ENCODE measurements around the gene TADA3. TPM values are rescaled to one million over a fixed set of nuclear protein-coding genes. Genes with fewer than 3 reads are reported as not detected.

TADA3 gene
- total RNA-seq, 2 donors from 2014 or later: 130 to 131 TPM

DNA sequence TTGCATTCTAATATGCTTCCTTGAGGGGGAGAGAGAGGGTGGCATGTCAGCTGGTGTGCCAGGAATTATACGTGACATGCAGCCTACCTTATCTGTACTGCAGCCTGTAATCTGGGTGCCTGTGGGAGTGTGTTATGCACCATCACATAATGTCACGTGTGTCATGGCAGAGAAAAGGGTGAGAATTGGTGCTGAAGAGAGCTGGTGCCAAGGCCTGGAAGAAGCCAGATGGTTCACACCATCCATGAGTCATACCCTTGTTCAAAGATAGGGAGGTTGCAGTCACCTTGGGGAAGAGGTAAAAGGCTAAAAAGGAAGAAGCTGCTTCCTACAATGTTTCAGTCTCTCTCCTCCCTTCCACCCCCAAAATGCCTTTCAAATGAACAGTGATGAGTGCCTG lies 55.4 kb downstream of the TADA3 start:
- TF ChIP-seq POLR2AphosphoS5 (IDR thresholded peaks at IDR 0.05) (no peak), POLR2A (IDR thresholded peaks at IDR 0.05) (no peak)
- TF ChIP-seq, protein P1, sequence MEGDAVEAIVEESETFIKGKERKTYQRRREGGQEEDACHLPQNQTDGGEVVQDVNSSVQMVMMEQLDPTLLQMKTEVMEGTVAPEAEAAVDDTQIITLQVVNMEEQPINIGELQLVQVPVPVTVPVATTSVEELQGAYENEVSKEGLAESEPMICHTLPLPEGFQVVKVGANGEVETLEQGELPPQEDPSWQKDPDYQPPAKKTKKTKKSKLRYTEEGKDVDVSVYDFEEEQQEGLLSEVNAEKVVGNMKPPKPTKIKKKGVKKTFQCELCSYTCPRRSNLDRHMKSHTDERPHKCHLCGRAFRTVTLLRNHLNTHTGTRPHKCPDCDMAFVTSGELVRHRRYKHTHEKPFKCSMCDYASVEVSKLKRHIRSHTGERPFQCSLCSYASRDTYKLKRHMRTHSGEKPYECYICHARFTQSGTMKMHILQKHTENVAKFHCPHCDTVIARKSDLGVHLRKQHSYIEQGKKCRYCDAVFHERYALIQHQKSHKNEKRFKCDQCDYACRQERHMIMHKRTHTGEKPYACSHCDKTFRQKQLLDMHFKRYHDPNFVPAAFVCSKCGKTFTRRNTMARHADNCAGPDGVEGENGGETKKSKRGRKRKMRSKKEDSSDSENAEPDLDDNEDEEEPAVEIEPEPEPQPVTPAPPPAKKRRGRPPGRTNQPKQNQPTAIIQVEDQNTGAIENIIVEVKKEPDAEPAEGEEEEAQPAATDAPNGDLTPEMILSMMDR (IDR thresholded peaks at IDR 0.05): no peak
- Histone ChIP-seq H3K4me1 (replicated peaks) (peaks cover 14% of the 10 kb centered on the region), H3K27me3 (replicated peaks; ENCODE audit: insufficient read depth) (no peaks in the 10 kb centered on the region), H3K36me3 (peaks cover 10 to 27% of the 10 kb centered on the region in 2 donors), H3K4me3 (no peak overlapping the region), H3K27ac (no peak overlapping the region), H3K9me3 (no peaks in the 10 kb centered on the region)
- intact Hi-C loops (cut with DNase I): loop anchor here (10.0 kb wide), 1 partner anchor 178 kb away; the partner anchor contains the start of gene IL17RC
- no peak for DNase-seq (ENCODE audit: low spot score)
- WGBS: 72% methylated on average over 2 of the region's 2 CpGs

DNA sequence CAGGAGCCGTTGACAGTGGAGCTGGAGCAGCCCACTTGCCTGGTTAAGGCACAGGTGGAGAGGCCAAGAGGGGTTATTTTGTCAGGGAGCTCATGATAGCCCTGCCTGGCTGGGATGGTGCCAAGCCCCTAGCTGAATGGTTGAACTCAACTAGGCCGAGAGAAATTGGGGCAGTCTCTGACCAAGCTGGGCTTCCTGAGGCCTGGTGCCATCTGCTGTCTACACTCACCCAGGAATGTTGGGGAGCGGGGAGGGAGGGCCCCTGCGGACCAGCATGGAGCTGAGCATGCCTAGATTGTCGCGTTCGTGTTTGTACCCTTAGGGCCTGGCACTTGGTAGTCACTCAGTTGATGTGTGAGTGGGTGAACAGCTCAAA lies 59.5 kb downstream of the TADA3 start:
- TF ChIP-seq, protein P1 (IDR thresholded peaks at IDR 0.05): no peak
- TF ChIP-seq POLR2A (IDR thresholded peaks at IDR 0.05) (no peak), POLR2AphosphoS5 (IDR thresholded peaks at IDR 0.05) (no peak)
- Histone ChIP-seq H3K9me3 (no peaks in the 10 kb centered on the region), H3K4me3 (peak overlapping the region; percentile 97 to 98), H3K36me3 (peaks cover 0 to 7% of the 10 kb centered on the region in 2 donors), H3K27ac (no peak overlapping the region), H3K27me3 (replicated peaks; ENCODE audit: insufficient read depth) (no peaks in the 10 kb centered on the region), H3K4me1 (replicated peaks) (peaks cover 14% of the 10 kb centered on the region)
- no peak for DNase-seq (ENCODE audit: low spot score)
- WGBS: 15% methylated on average over 7 of the region's 7 CpGs
- intact Hi-C loops (cut with DNase I): loop anchor here (5.0 to 10.0 kb wide), 2 partner anchors 110 to 182 kb away; partner anchors contain the start of genes IL17RC and RPUSD3

DNA sequence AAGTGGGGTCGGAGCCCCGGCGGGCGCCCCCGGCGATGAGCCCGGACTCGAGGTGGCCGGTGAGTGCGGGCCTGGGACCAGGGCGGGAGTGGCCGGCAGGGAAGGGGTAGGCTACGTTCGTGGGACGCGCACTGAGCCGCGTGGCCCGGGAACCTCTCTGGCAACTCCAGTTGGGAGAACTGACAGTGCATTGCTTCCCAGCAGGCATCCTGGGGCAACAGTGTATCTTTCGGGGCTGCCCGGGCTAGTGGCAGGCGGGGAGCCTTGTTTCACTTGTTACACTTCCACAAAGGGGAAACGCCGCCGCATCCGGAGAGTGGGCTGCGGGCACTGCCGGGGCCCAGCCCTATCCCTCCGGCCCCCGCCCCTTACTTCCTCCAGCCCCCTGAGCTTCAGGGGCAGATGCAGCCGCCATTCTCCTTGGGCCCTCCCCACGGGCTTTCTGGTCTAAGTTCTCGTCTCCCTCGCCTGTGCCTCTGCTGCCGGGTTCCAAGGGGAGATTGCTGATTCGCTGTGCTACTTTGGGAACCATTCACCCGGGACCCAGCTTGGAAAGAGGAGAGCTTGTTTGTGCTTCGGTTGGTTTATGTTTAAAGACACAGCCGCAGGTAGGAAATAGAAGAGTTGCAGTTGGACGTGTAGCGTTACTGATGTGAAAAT lies 60.1 kb downstream of the TADA3 start:
- intact Hi-C loops (cut with DNase I): loop anchor here (5.0 to 10.0 kb wide), 2 partner anchors 110 to 183 kb away; partner anchors contain the start of genes IL17RC and RPUSD3
- Histone ChIP-seq H3K4me3 (peak overlapping the region; percentile 97 to 98), H3K4me1 (replicated peaks) (peaks cover 14% of the 10 kb centered on the region), H3K27me3 (replicated peaks; ENCODE audit: insufficient read depth) (no peaks in the 10 kb centered on the region), H3K36me3 (peaks cover 0 to 7% of the 10 kb centered on the region in 2 donors), H3K9me3 (no peaks in the 10 kb centered on the region), H3K27ac (peak overlapping the region; percentile 96 to 97)
- WGBS: under 1% methylated on average over 41 of the region's 41 CpGs
- no peak for DNase-seq (ENCODE audit: low spot score)
- TF ChIP-seq POLR2A (IDR thresholded peaks at IDR 0.05): no peak
- TF ChIP-seq, protein P1 (IDR thresholded peaks at IDR 0.05): no peak
- TF ChIP-seq POLR2AphosphoS5 (IDR thresholded peaks at IDR 0.05): no peak

DNA sequence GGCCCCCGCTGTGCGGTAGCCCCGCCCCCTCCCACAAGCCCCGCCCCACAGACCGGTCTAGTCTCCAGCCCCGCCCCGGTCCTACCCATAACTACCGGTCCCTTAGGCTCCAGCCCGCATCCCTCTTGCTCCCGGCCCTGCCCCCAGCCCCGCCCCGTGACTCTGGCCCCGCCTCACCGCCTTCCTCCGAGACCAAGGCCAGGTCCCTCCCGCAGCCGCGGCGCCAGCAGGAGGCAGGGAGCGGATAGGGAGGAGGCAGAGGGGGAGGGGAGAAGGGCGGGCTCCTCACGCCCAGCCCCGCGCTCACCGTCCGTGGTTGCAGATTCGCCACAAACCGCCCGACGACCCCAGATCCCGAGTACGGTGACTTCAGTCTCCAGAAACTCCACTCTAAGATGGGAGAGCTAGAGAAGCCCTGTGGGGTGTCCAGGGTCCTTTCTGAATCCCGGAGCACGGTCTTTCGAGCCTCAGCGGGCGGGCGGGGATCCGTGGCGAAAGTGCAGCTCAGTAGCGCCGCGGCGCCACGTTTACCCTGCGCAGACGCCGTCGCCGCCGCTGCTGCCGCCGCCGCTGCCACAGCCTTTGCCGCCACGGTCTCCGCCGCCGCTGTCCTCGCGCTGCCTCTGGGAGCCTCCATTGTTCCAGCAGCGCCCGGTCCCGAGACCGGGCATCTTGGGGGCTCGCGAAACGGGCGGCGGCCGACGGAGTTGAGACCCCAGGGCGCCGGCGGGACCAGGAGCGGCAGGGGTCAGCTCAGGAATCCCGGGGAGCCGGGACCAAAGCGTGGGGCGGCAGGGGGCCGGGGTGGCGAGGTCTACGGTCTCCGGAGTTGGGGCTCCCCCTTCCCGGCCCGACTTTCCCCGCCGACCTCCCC lies 60.8 kb downstream of the TADA3 start, which contains the start of gene BRPF1:
Gene BRPF1, plus strand, starts transcription at position 530 of the 874 bp plus-strand sequence. CDS start 2,406 bp downstream, outside the sequence.
- DNase-seq (ENCODE audit: low spot score): peak; percentile 99
- H3K27ac ChIP-seq: peak within 1 kb of the TSS; percentile 96 to 97
- WGBS: under 1% methylated on average over 73 of the region's 88 CpGs
- TF ChIP-seq POLR2A (IDR thresholded peaks at IDR 0.05) (no peak), POLR2AphosphoS5 (IDR thresholded peaks at IDR 0.05) (peak; percentile 82)
- TF ChIP-seq, protein P1 (IDR thresholded peaks at IDR 0.05): peak; percentile 18 to 39 (median 30)
- intact Hi-C loops (cut with DNase I): loop anchor here (5.0 to 10.0 kb wide), 2 partner anchors 111 to 183 kb away; partner anchors contain the start of genes IL17RC and RPUSD3
- peaks cover 0 to 7% of the 10 kb centered on the region in 2 donors for H3K36me3 ChIP-seq
- H3K4me1 ChIP-seq (replicated peaks): peaks cover 14% of the 10 kb centered on the region
- no peaks in the 10 kb centered on the region for H3K27me3 ChIP-seq (replicated peaks; ENCODE audit: insufficient read depth)
- peak within 1 kb of the TSS; percentile 97 to 98 for H3K4me3 ChIP-seq
- no peaks in the 10 kb centered on the region for H3K9me3 ChIP-seq

Measured in prostate gland (tissue), 2 donors.